Subcutaneous abdominal adipose tissue (tissue), 5 donors: ENCODE measurements around the gene STX8.

Source experiments
- H3K27ac ChIP-seq: one replicate; pipeline ENCODE4 v1.7.0; 2013; ENCODE audit warnings: low read depth, mild to moderate bottlenecking, inconsistent platforms, low read length, moderate library complexity
- H3K27me3 ChIP-seq, 5 donors: one replicate each; pipeline ENCODE4 v1.7.0; 2013; ENCODE audit warnings: low read length in 5 of 5, inconsistent platforms in 1 of 5; ENCODE audit not compliant: control insufficient read depth in 5 of 5, insufficient read depth in 4 of 5
- H3K36me3 ChIP-seq, 5 donors: one replicate each; pipeline ENCODE4 v1.7.0; 2013; ENCODE audit warnings: low read length in 5 of 5; ENCODE audit not compliant: control insufficient read depth in 5 of 5, insufficient read depth in 5 of 5
- H3K4me1 ChIP-seq, 5 donors: one replicate each; pipeline ENCODE4 v1.7.0; 2013; ENCODE audit warnings: low read length in 5 of 5, mild to moderate bottlenecking in 3 of 5, moderate library complexity in 1 of 5; ENCODE audit not compliant: control insufficient read depth in 5 of 5, insufficient read depth in 5 of 5
- H3K4me3 ChIP-seq, 5 donors: one replicate each; pipeline ENCODE4 v1.7.0; 2013; ENCODE audit warnings: low read length in 5 of 5, low read depth in 1 of 5
- H3K9ac ChIP-seq, 5 donors: one replicate each; pipeline ENCODE4 v1.7.0; 2013; ENCODE audit warnings: low read length in 5 of 5, mild to moderate bottlenecking in 4 of 5, moderate library complexity in 3 of 5
- H3K9me3 ChIP-seq, 5 donors: one replicate each; pipeline ENCODE4 v1.7.0; 2013; ENCODE audit warnings: low read length in 5 of 5; ENCODE audit not compliant: control insufficient read depth in 5 of 5
- donor health status: healthy.
- donor health status: healthy.
- donor health status: healthy.
- donor health status: healthy.
- donor health status: healthy.

The STX8 gene

DNA sequence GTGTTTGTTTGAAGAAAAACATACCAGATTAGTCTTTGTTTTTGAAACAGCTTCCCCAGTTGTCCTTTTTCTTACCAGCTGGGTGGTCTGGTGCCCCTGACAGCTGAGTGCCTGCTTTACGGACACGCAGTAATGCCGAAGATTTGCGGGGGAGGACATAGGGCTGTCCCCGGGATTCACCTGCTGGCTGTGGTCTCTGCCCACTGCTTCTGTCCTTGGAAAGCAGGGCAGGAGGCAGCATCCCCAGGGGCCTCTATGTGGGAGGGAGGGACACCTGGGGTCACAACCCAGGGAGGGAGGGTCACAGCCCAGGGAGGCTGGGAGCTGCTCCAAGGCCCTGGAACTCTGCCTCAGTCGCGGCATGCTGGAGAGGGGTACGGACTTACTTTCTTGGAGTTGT, 332.6 kb downstream of the STX8 start:
- peaks cover 6 to 66% (median 52%) of the 10 kb centered on the region in 5 donors for H3K4me1 ChIP-seq
- no peak overlapping the region for H3K9ac ChIP-seq
- H3K4me3 ChIP-seq: no peak overlapping the region
- peaks cover 0 to 5% (median 0%) of the 10 kb centered on the region in 5 donors for H3K36me3 ChIP-seq
- no peaks in the 10 kb centered on the region for H3K27me3 ChIP-seq
- H3K27ac ChIP-seq: peak overlapping the region; percentile 10
- no peaks in the 10 kb centered on the region for H3K9me3 ChIP-seq

- H3K4me3 ChIP-seq: no peak overlapping the region
- H3K36me3 ChIP-seq: no peaks in the 10 kb centered on the region
- H3K9me3 ChIP-seq: no peaks in the 10 kb centered on the region
- H3K27ac ChIP-seq: peak overlapping the region; percentile 10
- H3K4me1 ChIP-seq: peaks cover 6 to 70% (median 55%) of the 10 kb centered on the region in 5 donors
- H3K9ac ChIP-seq: no peak overlapping the region
- H3K27me3 ChIP-seq: no peaks in the 10 kb centered on the region
These were observed 333.1 kb downstream of the STX8 start for GRCh38 chr17:9242497-9242881.

- Histone ChIP-seq H3K27me3 (no peaks in the 10 kb centered on the region), H3K9ac (no peak overlapping the region), H3K36me3 (no peaks in the 10 kb centered on the region), H3K9me3 (peaks cover 0 to 2% (median 0%) of the 10 kb centered on the region in 5 donors), H3K4me3 (peak overlapping the region in 1 of 5 donors; percentile 8), H3K4me1 (peaks cover 6 to 70% (median 55%) of the 10 kb centered on the region in 5 donors), H3K27ac (peak overlapping the region; percentile 94)
These were observed 333.7 kb downstream of the STX8 start for GRCh38 chr17:9241774-9242496.

- Histone ChIP-seq H3K27me3 (no peaks in the 10 kb centered on the region), H3K9ac (peak overlapping the region in 3 of 5 donors; percentile 42 to 77 (median 68)), H3K36me3 (no peaks in the 10 kb centered on the region), H3K9me3 (peaks cover 0 to 3% (median 0%) of the 10 kb centered on the region in 5 donors), H3K27ac (peak overlapping the region; percentile 94), H3K4me1 (peaks cover 6 to 70% (median 55%) of the 10 kb centered on the region in 5 donors), H3K4me3 (peak overlapping the region in 1 of 5 donors; percentile 8)
These were observed 334.3 kb downstream of the STX8 start for GRCh38 chr17:9241371-9241712.

- Histone ChIP-seq H3K36me3 (no peaks in the 10 kb centered on the region), H3K4me1 (peaks cover 6 to 70% (median 55%) of the 10 kb centered on the region in 5 donors), H3K9ac (peak overlapping the region in 4 of 5 donors; percentile 62 to 80 (median 76)), H3K27ac (peak overlapping the region; percentile 94), H3K4me3 (peak overlapping the region in 4 of 5 donors; percentile 53 to 67 (median 57)), H3K9me3 (peaks cover 0 to 3% (median 0%) of the 10 kb centered on the region in 5 donors), H3K27me3 (no peaks in the 10 kb centered on the region)
These were observed 334.8 kb downstream of the STX8 start for GRCh38 chr17:9240659-9241370.

GRCh38 chr17:9239793-9240658, 335.6 kb downstream of the STX8 start:
- no peaks in the 10 kb centered on the region for H3K36me3 ChIP-seq
- H3K27me3 ChIP-seq: peaks cover 0 to 3% (median 0%) of the 10 kb centered on the region in 5 donors
- H3K9me3 ChIP-seq: peaks cover 0 to 3% (median 0%) of the 10 kb centered on the region in 5 donors
- H3K4me3 ChIP-seq: peak overlapping the region in 4 of 5 donors; percentile 53 to 67 (median 63)
- peak overlapping the region; percentile 94 for H3K27ac ChIP-seq
- peaks cover 6 to 70% (median 55%) of the 10 kb centered on the region in 5 donors for H3K4me1 ChIP-seq
- H3K9ac ChIP-seq: peak overlapping the region; percentile 16 to 86 (median 77)

- H3K4me1 ChIP-seq: peaks cover 6 to 63% (median 49%) of the 10 kb centered on the region in 5 donors
- peaks cover 0 to 3% (median 0%) of the 10 kb centered on the region in 5 donors for H3K9me3 ChIP-seq
- no peaks in the 10 kb centered on the region for H3K36me3 ChIP-seq
- H3K9ac ChIP-seq: peak overlapping the region in 4 of 5 donors; percentile 46 to 86 (median 64)
- peaks cover 0 to 3% (median 0%) of the 10 kb centered on the region in 5 donors for H3K27me3 ChIP-seq
- H3K4me3 ChIP-seq: peak overlapping the region in 4 of 5 donors; percentile 47 to 65 (median 55)
- no peak overlapping the region for H3K27ac ChIP-seq
These were observed 336.3 kb downstream of the STX8 start for GRCh38 chr17:9239246-9239792.

GRCh38 chr17:9238340-9239245, 337.0 kb downstream of the STX8 start:
- peak overlapping the region in 2 of 5 donors; percentile 78 to 86 for H3K9ac ChIP-seq
- H3K4me3 ChIP-seq: peak overlapping the region in 3 of 5 donors; percentile 47 to 61 (median 49)
- H3K27ac ChIP-seq: no peak overlapping the region
- H3K4me1 ChIP-seq: peaks cover 6 to 56% (median 41%) of the 10 kb centered on the region in 5 donors
- H3K36me3 ChIP-seq: no peaks in the 10 kb centered on the region
- peaks cover 0 to 9% (median 3%) of the 10 kb centered on the region in 5 donors for H3K27me3 ChIP-seq
- peaks cover 0 to 3% (median 0%) of the 10 kb centered on the region in 5 donors for H3K9me3 ChIP-seq
